Measurements from ENCODE around the gene CLEC17A. TPM values are rescaled to one million over a fixed set of nuclear protein-coding genes. Genes with fewer than 3 reads are reported as not detected.
A peak's percentile ranks its signal among the peaks of the same experiment; 100 is the strongest.

Gene CLEC17A
- total RNA-seq, 1 donor from 2014 or later = 0.09 TPM

DNA sequence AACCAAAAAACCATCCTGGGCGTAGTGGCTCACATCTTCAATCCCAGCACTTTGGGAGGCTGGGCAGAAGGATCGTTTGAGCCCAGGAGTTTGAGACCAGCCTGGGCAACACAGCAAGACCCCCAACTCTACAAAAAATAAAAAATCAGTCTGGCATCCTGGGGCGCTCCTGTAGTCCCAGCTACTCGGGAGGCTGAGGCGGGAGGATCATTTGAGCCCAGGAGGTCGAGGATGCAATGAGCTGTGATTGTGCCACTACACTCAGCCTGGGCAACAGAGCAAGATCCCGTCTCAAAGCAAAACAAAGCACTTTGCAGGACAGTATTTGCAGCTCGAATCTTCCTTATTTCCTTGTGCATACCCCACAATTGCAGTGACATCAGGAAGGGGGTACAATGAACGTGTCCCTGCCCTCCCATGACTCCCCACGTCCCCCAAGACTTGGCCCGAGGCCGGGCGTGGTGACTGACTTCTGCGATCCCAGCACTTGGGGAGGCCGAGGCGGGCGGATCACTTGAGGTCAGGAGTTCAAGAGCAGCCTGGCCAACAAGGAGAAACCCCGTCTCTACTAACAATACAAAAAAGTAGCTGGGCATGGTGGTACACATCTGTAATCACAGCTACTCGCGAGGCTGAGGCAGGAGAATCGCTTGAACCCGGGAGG is 11.9 kb upstream of the CLEC17A start:
- H4K20me1 ChIP-seq (ENCODE audit: insufficient read depth, low read length) = peaks cover 18% of the 10 kb centered on the region
- H3K4me2 ChIP-seq (ENCODE audit: low read length) = peak overlapping the region; percentile 90
- H3K79me2 ChIP-seq (ENCODE audit: insufficient read depth, low read length) = peaks cover 32% of the 10 kb centered on the region
- peak overlapping the region; percentile 91 for H2AFZ ChIP-seq (ENCODE audit: low read depth, low read length)
- H3K4me3 ChIP-seq (ENCODE audit: insufficient read depth, low read depth, low read length) = peak overlapping the region; percentile 87
- no peaks in the 10 kb centered on the region for H3K27me3 ChIP-seq (ENCODE audit: insufficient read depth, low read length)
- FAIRE-seq (no peak), DNase-seq (ENCODE audit: low read depth) (no peak)
- peak overlapping the region; percentile 90 for H3K9ac ChIP-seq (ENCODE audit: low read length)
- Mint-ChIP-seq H3K27me3 (ENCODE audit: low read depth, unreplicated experiment) (no peaks in the 10 kb centered on the region), H3K9me3 (ENCODE audit: unreplicated experiment) (no peaks in the 10 kb centered on the region), H3K4me3 (ENCODE audit: unreplicated experiment) (peak overlapping the region; percentile 96), H3K27ac (ENCODE audit: unreplicated experiment) (no peak overlapping the region), H3K4me1 (ENCODE audit: low read depth, unreplicated experiment) (peaks cover 2% of the 10 kb centered on the region), H3K36me3 (ENCODE audit: low read depth, unreplicated experiment) (peaks cover 7% of the 10 kb centered on the region)
- H3K4me1 ChIP-seq (ENCODE audit: insufficient read depth, low read length) = peaks cover 7% of the 10 kb centered on the region
- TF ChIP-seq, protein P1, sequence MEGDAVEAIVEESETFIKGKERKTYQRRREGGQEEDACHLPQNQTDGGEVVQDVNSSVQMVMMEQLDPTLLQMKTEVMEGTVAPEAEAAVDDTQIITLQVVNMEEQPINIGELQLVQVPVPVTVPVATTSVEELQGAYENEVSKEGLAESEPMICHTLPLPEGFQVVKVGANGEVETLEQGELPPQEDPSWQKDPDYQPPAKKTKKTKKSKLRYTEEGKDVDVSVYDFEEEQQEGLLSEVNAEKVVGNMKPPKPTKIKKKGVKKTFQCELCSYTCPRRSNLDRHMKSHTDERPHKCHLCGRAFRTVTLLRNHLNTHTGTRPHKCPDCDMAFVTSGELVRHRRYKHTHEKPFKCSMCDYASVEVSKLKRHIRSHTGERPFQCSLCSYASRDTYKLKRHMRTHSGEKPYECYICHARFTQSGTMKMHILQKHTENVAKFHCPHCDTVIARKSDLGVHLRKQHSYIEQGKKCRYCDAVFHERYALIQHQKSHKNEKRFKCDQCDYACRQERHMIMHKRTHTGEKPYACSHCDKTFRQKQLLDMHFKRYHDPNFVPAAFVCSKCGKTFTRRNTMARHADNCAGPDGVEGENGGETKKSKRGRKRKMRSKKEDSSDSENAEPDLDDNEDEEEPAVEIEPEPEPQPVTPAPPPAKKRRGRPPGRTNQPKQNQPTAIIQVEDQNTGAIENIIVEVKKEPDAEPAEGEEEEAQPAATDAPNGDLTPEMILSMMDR (IDR thresholded peaks at IDR 0.05; ENCODE audit: insufficient read depth, low read depth, low read length) = no peak
- TF ChIP-seq EZH2 (IDR thresholded peaks at IDR 0.05; ENCODE audit: insufficient read depth, low read length) = no peak
- H3K36me3 ChIP-seq (ENCODE audit: insufficient read depth, low read length) = peaks cover 2% of the 10 kb centered on the region
- H3K9me3 ChIP-seq (ENCODE audit: insufficient read depth, low read depth, low read length) = no peaks in the 10 kb centered on the region
- H3K27ac ChIP-seq (ENCODE audit: low read depth, low read length) = peak overlapping the region; percentile 58

DNA sequence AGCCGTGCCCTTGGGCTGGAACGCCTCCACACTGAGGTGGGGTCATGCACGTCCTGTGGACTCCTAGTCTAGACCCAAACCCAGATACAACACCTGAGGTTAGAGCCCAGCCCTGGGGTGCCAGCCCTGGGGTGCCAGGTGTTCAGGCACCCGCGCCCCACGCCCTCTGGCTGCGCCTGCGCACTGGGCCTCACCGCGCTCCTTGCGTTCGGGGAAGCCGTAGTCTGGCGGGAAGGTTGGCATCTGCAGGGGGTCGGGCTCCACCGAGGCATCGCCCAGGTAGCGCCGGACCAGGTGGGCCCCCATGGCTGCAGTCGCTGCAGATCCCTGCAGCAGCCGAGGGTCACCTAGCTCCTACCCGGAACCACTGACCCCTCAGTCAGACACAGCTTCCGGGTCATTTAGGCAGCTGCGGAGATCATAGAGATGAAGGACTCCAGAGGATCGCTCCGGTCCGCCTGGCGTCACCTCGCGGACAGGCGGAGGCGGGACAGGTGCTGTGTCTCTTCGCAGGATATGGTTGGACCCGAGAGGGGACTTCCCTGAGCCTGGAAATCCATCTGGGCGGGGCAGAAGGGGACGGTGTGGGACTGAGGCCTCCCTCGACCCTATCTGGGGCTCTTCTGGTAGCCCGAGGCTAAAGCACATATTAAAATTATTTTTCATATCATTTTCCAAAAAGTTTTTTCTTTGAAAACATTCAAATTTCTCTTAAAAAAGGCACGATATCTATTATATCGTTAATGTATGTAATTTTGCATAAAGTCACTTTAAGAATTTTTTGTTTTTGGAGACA is 11.0 kb upstream of the CLEC17A start, which contains the start of gene NDUFB7:
Gene NDUFB7, minus strand, starts transcription at position 372 of the 796 bp plus-strand sequence. Its CDS starts 66 bp downstream, at position 306.
- peaks cover 18% of the 10 kb centered on the region for H4K20me1 ChIP-seq (ENCODE audit: insufficient read depth, low read length)
- Mint-ChIP-seq H3K4me1 (ENCODE audit: low read depth, unreplicated experiment) (peaks cover 2% of the 10 kb centered on the region), H3K27ac (ENCODE audit: unreplicated experiment) (peak within 1 kb of the TSS; percentile 80), H3K4me3 (ENCODE audit: unreplicated experiment) (peak within 1 kb of the TSS; percentile 96), H3K27me3 (ENCODE audit: low read depth, unreplicated experiment) (no peaks in the 10 kb centered on the region), H3K9me3 (ENCODE audit: unreplicated experiment) (no peaks in the 10 kb centered on the region), H3K36me3 (ENCODE audit: low read depth, unreplicated experiment) (peaks cover 7% of the 10 kb centered on the region)
- H3K4me1 ChIP-seq (ENCODE audit: insufficient read depth, low read length) = peaks cover 7% of the 10 kb centered on the region
- TF ChIP-seq, protein P1 (IDR thresholded peaks at IDR 0.05; ENCODE audit: insufficient read depth, low read depth, low read length) = peak; percentile 60
- TF ChIP-seq EZH2 (IDR thresholded peaks at IDR 0.05; ENCODE audit: insufficient read depth, low read length) = no peak
- no peaks in the 10 kb centered on the region for H3K27me3 ChIP-seq (ENCODE audit: insufficient read depth, low read length)
- H3K9me3 ChIP-seq (ENCODE audit: insufficient read depth, low read depth, low read length) = no peaks in the 10 kb centered on the region
- peak within 1 kb of the TSS; percentile 87 for H3K4me3 ChIP-seq (ENCODE audit: insufficient read depth, low read depth, low read length)
- peaks cover 2% of the 10 kb centered on the region for H3K36me3 ChIP-seq (ENCODE audit: insufficient read depth, low read length)
- H3K9ac ChIP-seq (ENCODE audit: low read length) = peak within 1 kb of the TSS; percentile 90
- peak within 1 kb of the TSS; percentile 58 for H3K27ac ChIP-seq (ENCODE audit: low read depth, low read length)
- H3K79me2 ChIP-seq (ENCODE audit: insufficient read depth, low read length) = peaks cover 32% of the 10 kb centered on the region
- peak within 1 kb of the TSS; percentile 90 for H3K4me2 ChIP-seq (ENCODE audit: low read length)
- peak; percentile 91 for DNase-seq (ENCODE audit: low read depth)
- H2AFZ ChIP-seq (ENCODE audit: low read depth, low read length) = peak within 1 kb of the TSS; percentile 91
- FAIRE-seq = no peak
